ENCODE data around the gene RANBP10.

The RANBP10 gene

DNA sequence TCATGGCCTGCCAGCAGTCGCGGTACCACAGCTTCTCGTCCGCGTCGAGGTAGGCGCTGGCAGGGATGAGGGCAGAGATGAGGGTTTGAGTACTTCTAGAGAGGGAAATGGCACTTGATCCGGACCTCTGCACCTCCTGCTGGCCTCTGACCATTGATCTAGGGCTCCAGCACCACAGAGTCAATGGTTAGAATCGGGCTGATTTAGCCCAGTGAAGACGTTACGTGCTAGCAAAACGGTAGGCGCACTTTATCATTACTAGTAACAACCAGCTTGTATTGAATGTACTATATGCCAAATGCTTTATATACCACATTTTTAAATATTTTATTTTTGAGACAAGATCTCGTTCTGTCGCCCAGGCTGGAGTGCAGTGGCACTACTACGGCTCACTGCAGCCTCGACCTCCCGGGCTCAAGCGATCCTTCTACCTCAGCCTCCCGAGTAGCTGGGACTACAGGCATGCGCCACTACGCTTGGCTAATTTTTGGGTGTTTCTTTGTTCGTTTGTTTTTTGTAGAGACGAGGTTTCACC lies 855 bp upstream of the RANBP10 start:
- H3K4me3 ChIP-seq (ENCODE audit: control insufficient read depth, low read depth, low read length): peak overlapping the region; percentile 94
- TF ChIP-seq, protein P1, sequence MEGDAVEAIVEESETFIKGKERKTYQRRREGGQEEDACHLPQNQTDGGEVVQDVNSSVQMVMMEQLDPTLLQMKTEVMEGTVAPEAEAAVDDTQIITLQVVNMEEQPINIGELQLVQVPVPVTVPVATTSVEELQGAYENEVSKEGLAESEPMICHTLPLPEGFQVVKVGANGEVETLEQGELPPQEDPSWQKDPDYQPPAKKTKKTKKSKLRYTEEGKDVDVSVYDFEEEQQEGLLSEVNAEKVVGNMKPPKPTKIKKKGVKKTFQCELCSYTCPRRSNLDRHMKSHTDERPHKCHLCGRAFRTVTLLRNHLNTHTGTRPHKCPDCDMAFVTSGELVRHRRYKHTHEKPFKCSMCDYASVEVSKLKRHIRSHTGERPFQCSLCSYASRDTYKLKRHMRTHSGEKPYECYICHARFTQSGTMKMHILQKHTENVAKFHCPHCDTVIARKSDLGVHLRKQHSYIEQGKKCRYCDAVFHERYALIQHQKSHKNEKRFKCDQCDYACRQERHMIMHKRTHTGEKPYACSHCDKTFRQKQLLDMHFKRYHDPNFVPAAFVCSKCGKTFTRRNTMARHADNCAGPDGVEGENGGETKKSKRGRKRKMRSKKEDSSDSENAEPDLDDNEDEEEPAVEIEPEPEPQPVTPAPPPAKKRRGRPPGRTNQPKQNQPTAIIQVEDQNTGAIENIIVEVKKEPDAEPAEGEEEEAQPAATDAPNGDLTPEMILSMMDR (conservative IDR thresholded peaks at IDR 0.05; ENCODE audit: control insufficient read depth, insufficient read depth, low read depth, low read length): no peak
- no peak for DNase-seq (ENCODE audit: low read depth)

DNA sequence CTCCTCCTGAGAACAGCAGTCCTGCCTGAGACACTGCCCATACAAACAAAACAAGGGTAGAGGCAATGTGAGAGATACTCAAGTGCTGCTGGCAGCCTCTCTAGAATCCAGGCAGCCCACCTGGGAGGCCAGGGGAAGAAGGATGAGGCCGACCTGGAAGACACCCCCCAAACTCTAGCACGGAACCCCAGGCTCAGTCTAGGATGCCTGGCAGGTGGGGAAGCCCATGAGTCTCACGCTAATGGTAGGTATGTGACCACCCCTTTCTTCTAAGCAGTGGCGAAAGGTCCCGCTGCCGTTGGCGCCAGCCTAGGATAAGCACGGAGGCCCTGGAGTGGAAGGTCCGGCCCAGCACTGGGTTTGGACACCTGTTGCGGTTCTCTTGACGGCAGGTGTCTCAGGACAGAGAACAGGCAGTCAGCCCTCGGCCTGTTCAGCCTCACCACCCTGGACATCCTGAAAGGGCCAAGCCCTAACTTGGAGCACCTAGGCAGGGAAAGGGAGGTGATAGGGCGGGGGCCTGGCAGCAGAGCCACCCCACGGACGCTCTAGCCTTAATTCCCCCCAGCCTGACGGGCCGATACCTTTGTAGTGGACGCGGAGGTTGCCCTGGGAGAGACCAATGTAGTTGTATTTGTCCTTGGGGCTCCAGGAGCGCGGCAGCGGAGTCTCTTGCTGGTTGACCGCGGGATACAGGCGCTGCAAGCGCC lies 487 bp downstream of the RANBP10 start:
- peak overlapping the region; percentile 94 for H3K4me3 ChIP-seq (ENCODE audit: control insufficient read depth, low read depth, low read length)
- TF ChIP-seq, protein P1 (conservative IDR thresholded peaks at IDR 0.05; ENCODE audit: control insufficient read depth, insufficient read depth, low read depth, low read length): no peak
- no peak for DNase-seq (ENCODE audit: low read depth)

DNA sequence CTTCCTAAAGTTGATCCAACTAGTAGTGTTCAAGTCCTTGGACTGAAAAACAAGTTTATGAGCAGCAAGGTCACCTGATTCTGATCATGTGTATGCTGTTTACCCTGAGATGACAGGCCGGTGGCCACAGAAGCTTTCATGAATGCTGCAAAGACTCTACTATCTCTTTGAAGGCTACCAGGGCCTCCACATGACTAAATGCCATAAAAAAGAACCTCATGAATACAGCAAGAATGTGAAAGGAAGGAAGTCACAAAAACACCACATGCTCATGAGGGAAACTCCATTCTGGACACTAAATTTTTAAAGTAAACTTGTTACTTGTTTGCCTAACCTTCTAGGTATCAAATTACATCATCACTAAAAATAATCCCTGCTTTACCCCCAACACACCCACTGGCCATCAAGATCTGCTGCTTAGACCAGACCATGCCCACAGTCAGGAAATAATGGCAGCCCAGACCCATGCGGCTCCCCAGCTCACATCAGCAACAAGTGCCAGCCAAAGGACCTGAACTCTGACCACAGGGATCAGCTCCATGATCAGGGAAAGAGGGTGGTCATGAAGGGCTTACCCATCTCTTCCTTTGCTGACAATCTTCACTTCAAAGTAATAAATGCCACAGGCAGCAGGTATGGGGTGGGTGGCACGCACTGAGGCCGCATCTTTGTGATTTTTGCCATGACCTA lies 1.4 kb downstream of the RANBP10 start:
- H3K4me3 ChIP-seq (ENCODE audit: control insufficient read depth, low read depth, low read length): peak overlapping the region; percentile 94
- TF ChIP-seq, protein P1 (conservative IDR thresholded peaks at IDR 0.05; ENCODE audit: control insufficient read depth, insufficient read depth, low read depth, low read length): no peak
- no peak for DNase-seq (ENCODE audit: low read depth)

DNA sequence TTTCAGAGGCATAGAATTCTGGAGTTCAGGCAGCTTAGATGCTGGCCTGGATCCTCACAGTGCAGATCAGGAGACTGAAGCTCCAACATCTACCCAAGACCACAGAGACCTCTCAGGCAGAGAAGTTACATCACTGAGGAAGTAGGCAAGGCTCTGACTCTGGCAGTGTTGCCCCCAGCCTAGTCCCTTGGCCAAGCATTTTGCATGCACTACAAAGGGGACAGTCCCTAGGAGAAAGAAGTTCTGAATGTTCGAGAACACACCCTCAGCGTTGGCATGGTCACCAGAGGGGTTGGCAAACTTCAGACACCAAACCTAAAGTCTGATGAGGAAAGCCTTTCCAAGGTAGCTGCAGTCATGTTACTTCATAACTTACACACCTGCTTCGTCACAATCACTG lies 2.5 kb downstream of the RANBP10 start:
- no peak for DNase-seq (ENCODE audit: low read depth)
- TF ChIP-seq, protein P1 (conservative IDR thresholded peaks at IDR 0.05; ENCODE audit: control insufficient read depth, insufficient read depth, low read depth, low read length): no peak
- no peak overlapping the region for H3K4me3 ChIP-seq (ENCODE audit: control insufficient read depth, low read depth, low read length)

DNA sequence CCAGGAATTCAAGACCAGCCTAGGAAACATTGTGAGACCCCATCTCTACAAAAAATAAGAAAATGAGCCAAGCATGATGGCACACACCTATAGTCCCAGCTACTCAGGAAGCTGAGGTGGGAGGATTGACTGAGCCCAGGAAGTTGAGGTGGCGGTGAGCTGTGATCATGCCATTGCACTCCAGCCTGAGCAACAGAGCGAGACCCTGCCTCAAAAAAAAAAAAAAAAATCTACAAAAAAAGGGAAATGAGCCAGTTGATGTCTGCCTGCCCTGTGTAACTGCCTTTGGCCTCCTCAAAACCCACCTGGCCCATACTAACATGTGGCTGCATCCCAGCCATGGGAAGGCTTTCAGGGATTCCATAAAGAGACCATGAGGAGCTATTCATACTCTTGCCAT lies 4.5 kb downstream of the RANBP10 start:
- TF ChIP-seq, protein P1 (conservative IDR thresholded peaks at IDR 0.05; ENCODE audit: control insufficient read depth, insufficient read depth, low read depth, low read length): no peak
- no peak overlapping the region for H3K4me3 ChIP-seq (ENCODE audit: control insufficient read depth, low read depth, low read length)
- no peak for DNase-seq (ENCODE audit: low read depth)

DNA sequence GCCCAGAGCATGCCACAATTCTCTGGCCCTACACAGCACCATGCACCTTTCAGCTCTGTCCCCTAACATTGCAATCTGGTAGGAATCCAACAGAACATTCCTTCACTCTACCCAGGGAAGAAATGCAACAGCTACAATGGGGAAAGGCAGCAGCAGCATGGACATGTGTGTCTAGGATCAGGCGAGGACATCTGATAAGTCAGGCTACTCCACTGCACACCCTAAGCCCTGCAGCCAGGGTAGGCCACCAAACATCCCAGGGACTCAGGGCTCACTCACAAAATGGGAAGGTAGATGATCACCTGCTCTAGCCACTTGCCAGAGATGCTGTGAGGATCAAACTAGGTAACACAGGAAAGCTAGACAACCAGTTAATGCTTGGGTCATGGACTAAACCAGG lies 5.1 kb downstream of the RANBP10 start:
- no peak overlapping the region for H3K4me3 ChIP-seq (ENCODE audit: control insufficient read depth, low read depth, low read length)
- DNase-seq (ENCODE audit: low read depth): no peak
- TF ChIP-seq, protein P1 (conservative IDR thresholded peaks at IDR 0.05; ENCODE audit: control insufficient read depth, insufficient read depth, low read depth, low read length): no peak

Data from fibroblast of mammary gland (primary cell).